Upper lobe of right lung (tissue), 1 donor: ENCODE measurements around the gene PLCH2. TPM values are rescaled to one million over a fixed set of nuclear protein-coding genes. Genes with fewer than 3 reads are reported as not detected.

Source experiments
- ATAC-seq: fragments of 200-7000 bp; cut with Tn5 transposase; one replicate; pipeline ENCODE4 v1.9.1; 2020; ENCODE audit warnings: mild to moderate bottlenecking, moderate library complexity
- DNase-seq: peaks from one replicate; pipeline ENCODE4 v3.0.0-alpha.2; 2020
- H3K27ac ChIP-seq: fragments of 200-600 bp; one replicate; pipeline ENCODE4 v1.8.0; 2022
- H3K27me3 ChIP-seq: fragments of 200-600 bp; one replicate; pipeline ENCODE4 v1.8.0; 2022; ENCODE audit warnings: mild to moderate bottlenecking
- H3K36me3 ChIP-seq: fragments of 200-600 bp; one replicate; pipeline ENCODE4 v1.8.0; 2022
- H3K4me1 ChIP-seq: fragments of 200-600 bp; one replicate; pipeline ENCODE4 v1.8.0; 2022
- H3K4me3 ChIP-seq: fragments of 200-600 bp; one replicate; pipeline ENCODE4 v1.8.0; 2022; ENCODE audit warnings: mild to moderate bottlenecking
- H3K9me3 ChIP-seq: fragments of 200-600 bp; one replicate; pipeline ENCODE4 v1.8.0; 2022
- CTCF ChIP-seq: fragments of 200-600 bp; IDR thresholded peaks from one replicate; pipeline ENCODE4 v1.8.0; 2022; ENCODE audit warnings: antibody characterized with exemption
- intact Hi-C: fragments of 100-400 bp; cut with DNase I; formaldehyde crosslinking; loops from one replicate; pipeline ENCODE4 v1.11.0; 2022
- total RNA-seq: library from RNA; stranded (reverse); fragmentation: NEBNext Ultra II Directional; extraction: Animal tissue kit (Norgen Biotek cat#: 25700); gene quantifications from one replicate; pipeline ENCODE4 v1.2.1, GENCODE V29; 2021
- donor health status: DM: no; HTN: yes; CAD: no; lungs with severe emphysema.

Gene PLCH2
- total RNA-seq, 1 donor from 2014 or later: 2.4 TPM

- Histone ChIP-seq H3K4me1 (no peaks in the 10 kb centered on the region), H3K27me3 (no peaks in the 10 kb centered on the region), H3K27ac (no peak overlapping the region), H3K36me3 (peaks cover 82% of the 10 kb centered on the region), H3K9me3 (no peaks in the 10 kb centered on the region), H3K4me3 (no peak overlapping the region)
- TF ChIP-seq CTCF: no peak
- intact Hi-C loops: no loop called here
- DNase-seq (no peak), ATAC-seq (no peak)
Measured at GRCh38 chr1:2517966-2518365, 41.9 kb downstream of the PLCH2 start.

GRCh38 chr1:2518528-2518927 is 42.4 kb downstream of the PLCH2 start:
- Histone ChIP-seq H3K4me1 (peaks cover 4% of the 10 kb centered on the region), H3K27ac (no peak overlapping the region), H3K36me3 (peaks cover 76% of the 10 kb centered on the region), H3K9me3 (no peaks in the 10 kb centered on the region), H3K4me3 (no peak overlapping the region), H3K27me3 (no peaks in the 10 kb centered on the region)
- intact Hi-C loops: no loop called here
- no peak for TF ChIP-seq CTCF
- no peak for DNase-seq
- ATAC-seq: no peak

- H3K4me3 ChIP-seq: no peak overlapping the region
- H3K27ac ChIP-seq: no peak overlapping the region
- no peak for TF ChIP-seq CTCF
- no peaks in the 10 kb centered on the region for H3K9me3 ChIP-seq
- DNase-seq: no peak
- intact Hi-C loops: no loop called here
- H3K27me3 ChIP-seq: no peaks in the 10 kb centered on the region
- H3K36me3 ChIP-seq: peaks cover 70% of the 10 kb centered on the region
- ATAC-seq: no peak
- H3K4me1 ChIP-seq: peaks cover 11% of the 10 kb centered on the region
Measured at GRCh38 chr1:2519029-2519685, 43.1 kb downstream of the PLCH2 start.

GRCh38 chr1:2519729-2520128 is 43.6 kb downstream of the PLCH2 start:
- no peak for TF ChIP-seq CTCF
- ATAC-seq: no peak
- H3K4me1 ChIP-seq: peaks cover 16% of the 10 kb centered on the region
- no peak overlapping the region for H3K27ac ChIP-seq
- no peak for DNase-seq
- no peak overlapping the region for H3K4me3 ChIP-seq
- H3K36me3 ChIP-seq: peaks cover 66% of the 10 kb centered on the region
- intact Hi-C loops: no loop called here
- H3K27me3 ChIP-seq: no peaks in the 10 kb centered on the region
- H3K9me3 ChIP-seq: no peaks in the 10 kb centered on the region

- no peak for DNase-seq
- intact Hi-C loops: no loop called here
- H3K9me3 ChIP-seq: no peaks in the 10 kb centered on the region
- H3K4me1 ChIP-seq: peaks cover 21% of the 10 kb centered on the region
- H3K27ac ChIP-seq: no peak overlapping the region
- no peaks in the 10 kb centered on the region for H3K27me3 ChIP-seq
- H3K4me3 ChIP-seq: no peak overlapping the region
- TF ChIP-seq CTCF: no peak
- no peak for ATAC-seq
- peaks cover 61% of the 10 kb centered on the region for H3K36me3 ChIP-seq
Measured at GRCh38 chr1:2520206-2520605, 44.1 kb downstream of the PLCH2 start.

- H3K27me3 ChIP-seq: no peaks in the 10 kb centered on the region
- no peak overlapping the region for H3K4me3 ChIP-seq
- no peak for TF ChIP-seq CTCF
- no peaks in the 10 kb centered on the region for H3K9me3 ChIP-seq
- H3K4me1 ChIP-seq: peaks cover 27% of the 10 kb centered on the region
- H3K36me3 ChIP-seq: peaks cover 56% of the 10 kb centered on the region
- intact Hi-C loops: no loop called here
- no peak overlapping the region for H3K27ac ChIP-seq
- ATAC-seq (no peak), DNase-seq (no peak)
Measured at GRCh38 chr1:2520806-2521205, 44.7 kb downstream of the PLCH2 start.
